ENCODE results near the gene RHBDD2.
"Not testable (repeated sequence)": the region's sequence is repeated elsewhere in the genome, so short reads cannot be mapped to it uniquely, and the experiment has no call there.

RHBDD2 gene

DNA sequence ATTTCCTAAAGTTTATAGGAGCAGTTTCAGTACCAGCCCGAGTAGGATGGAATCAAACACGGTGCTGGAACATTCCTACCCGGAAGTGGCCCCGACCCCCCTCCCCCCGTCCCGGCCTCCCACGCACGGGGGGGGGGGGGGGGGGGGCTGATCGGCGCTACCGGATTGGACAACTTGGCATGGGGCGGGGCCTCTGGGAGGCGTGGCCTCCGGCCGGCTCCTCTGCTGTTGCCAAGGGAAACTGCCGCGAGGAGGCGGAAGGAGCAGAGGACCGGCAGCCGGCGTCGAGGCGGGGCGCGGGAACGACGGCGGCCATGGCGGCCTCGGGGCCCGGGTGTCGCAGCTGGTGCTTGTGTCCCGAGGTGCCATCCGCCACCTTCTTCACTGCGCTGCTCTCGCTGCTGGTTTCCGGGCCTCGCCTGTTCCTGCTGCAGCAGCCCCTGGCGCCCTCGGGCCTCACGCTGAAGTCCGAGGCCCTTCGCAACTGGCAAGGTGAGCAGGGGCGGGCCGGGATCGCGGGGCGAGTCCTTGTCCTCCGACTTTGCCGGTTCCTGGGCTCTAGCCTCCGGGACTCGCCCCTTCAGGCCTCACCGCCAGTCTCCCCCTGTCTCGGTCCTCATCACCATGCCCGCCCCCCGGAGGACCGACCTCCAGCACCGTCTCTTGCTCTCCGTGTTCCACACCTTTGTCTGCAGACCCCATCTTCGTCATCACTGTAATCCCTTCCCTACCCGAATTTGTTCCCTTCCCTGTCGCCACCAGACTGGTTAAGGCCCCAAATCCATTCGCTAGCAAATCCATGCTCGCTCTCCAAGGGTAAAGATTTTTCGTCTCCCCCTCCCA lies at the start of gene RHBDD2:
Gene RHBDD2, plus strand, starts transcription at position 266 of the 843 bp plus-strand sequence. Its CDS starts 49 bp downstream, at position 315.
- peak; percentile 94 to 95 for DNase-seq (ENCODE audit: low read depth in 2 of 2, low spot score in 1 of 2)

DNA sequence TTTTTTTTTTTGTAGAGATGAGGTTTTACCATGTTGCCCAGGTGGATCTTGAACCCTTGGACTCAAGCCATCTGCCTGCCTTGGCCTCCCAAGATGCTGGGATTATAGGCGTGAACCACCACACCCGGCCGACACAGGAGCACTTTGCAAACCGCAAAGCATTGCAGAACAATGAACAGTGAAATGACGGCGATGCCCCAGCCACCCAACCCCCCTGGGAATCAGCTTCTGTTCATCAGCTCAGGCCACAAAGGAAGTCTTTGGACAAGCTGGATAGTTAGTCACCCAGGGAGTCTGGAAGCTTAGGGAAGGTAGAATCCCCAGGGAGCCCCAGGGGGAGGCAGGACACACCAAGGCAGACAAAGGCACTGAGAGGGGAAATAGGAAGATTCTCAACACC lies 49.2 kb upstream of the RHBDD2 start:
- DNase-seq (ENCODE audit: low read depth in 2 of 2, low spot score in 1 of 2): not testable (repeated sequence)

DNA sequence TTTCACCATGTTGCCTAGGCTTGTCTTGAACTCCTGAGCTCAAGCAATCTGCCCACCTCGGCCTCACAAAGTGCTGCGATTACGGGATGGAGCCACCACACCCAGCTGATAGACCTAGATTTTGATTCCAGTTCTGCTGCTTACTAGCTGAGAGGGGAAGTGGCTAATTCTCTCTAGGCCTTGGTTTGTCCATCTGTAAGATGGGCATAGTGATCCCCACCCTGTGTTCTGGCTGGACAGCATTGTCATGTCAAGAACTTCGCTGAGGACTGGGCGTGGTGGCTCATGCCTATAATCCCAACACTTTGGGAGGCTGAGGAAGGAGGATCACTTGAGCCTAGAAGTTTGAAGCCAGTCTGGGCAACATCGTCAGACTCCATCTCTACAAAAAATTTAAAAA lies 47.9 kb upstream of the RHBDD2 start:
- DNase-seq (ENCODE audit: low read depth in 2 of 2, low spot score in 1 of 2): no peak

DNA sequence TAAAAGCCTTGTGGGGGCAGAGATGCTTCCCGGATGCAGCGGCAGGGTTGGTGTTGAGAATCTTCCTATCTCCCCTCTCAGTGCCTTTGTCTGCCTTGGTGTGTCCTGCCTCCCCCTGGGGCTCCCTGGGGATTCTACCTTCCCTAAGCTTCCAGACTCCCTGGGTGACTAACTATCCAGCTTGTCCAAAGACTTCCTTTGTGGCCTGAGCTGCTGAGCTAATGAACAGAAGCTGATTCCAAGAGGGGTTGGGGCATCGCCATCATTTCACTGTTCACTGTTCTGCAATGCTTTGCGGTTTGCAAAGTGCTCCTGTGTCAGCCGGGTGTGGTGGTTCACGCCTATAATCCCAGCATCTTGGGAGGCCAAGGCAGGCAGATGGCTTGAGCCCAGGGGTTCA lies 45.2 kb upstream of the RHBDD2 start:
- DNase-seq (ENCODE audit: low read depth in 2 of 2, low spot score in 1 of 2): not testable (repeated sequence)

DNA sequence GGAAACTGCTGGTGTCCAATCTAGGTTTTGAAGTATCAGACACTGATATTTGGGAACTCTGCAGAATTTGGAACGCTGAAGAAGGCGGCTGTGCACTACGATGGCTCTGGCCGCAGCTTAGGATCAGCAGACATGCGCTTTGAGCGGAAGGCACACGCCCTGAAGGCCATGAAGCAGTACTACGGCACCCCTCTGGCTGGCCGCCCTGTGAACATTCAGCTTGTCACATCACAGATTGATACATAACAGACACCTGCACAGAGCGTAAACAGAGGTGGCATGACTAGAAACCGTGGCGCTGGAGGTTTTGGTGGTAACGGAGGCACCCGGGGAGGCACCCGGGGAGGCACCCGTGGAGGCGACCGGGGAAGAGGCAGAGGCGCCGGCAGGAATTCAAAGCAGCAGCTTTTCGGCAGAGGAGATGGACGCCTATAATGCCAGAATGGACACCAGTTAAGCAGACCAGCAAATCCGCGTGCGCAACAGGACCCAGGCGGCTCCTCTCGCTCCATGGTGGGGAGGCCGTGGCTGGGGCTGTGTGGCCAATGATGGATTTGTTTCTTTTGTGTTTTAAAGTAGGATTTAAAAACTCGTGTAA lies 43.0 kb upstream of the RHBDD2 start:
- DNase-seq (ENCODE audit: low read depth in 2 of 2, low spot score in 1 of 2): no peak

DNA sequence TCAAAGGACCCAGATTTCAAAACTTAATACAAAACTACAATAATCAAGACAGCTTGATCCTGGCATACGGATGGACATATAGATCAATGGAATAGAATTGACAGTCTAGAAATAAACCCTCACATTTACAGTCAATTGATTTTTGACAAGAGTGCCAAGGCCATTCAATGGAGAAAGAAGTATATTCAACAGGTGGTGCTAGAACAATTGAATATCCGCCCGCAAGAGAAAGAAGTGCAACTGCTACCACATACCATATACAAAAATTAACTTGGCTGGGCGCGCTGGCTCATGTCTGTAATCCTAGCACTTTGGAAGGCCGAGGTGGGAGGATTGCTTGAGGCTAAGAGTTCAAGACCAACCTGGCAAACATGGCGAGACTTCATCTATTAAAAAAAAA lies 42.0 kb upstream of the RHBDD2 start:
- DNase-seq (ENCODE audit: low read depth in 2 of 2, low spot score in 1 of 2): no peak

DNA sequence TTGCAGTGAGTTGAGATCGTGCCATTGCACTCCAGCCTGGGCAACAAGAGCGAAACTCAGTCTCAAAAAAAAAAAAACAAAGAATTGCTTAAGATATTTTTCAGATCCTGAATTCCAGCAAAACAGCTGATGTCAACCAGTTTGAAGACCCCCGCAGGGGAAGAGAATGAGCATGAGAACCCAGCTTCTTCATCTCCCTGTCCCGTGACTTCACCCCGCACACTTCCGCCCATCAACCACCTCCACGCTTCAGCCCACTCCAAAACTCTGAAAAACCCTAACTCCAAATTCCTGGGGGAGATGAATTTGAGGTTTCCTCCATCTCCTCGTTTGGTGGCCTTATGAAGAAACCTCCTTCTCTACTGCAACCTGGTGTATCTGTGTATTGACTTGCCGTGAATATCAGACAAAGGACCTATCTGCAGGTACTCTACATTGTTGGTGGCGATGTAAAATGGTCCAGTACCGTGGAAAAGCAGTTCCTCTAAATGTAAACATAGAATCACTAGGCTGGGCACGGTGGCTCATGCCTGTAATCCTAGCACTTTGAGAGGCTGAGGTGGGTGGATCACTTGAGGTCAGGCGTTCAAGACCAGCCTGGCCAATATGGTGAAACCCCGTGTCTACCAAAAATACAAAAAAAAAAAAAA lies 40.4 kb upstream of the RHBDD2 start:
- DNase-seq (ENCODE audit: low read depth in 2 of 2, low spot score in 1 of 2): not testable (repeated sequence)

DNA sequence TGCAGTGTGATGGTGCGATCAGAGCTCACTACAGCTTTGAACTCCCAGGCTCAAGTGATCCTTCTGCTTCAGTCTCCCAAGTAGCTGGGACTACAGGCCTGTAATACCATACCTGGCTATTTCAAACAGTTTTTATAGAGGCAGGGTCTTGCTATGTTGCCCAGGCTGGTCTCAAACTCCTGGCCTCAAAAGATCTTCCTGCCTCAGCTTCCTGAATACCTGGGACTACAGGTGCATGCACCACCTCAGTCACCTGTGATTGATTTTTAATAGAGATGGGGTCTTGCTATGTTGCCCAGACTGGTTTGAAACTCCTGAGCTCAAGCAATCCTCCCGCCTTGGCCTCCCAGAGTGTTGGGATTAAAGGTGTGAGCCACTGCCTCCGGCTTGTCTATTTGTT lies 38.8 kb upstream of the RHBDD2 start:
- DNase-seq (ENCODE audit: low read depth in 2 of 2, low spot score in 1 of 2): no peak

DNA sequence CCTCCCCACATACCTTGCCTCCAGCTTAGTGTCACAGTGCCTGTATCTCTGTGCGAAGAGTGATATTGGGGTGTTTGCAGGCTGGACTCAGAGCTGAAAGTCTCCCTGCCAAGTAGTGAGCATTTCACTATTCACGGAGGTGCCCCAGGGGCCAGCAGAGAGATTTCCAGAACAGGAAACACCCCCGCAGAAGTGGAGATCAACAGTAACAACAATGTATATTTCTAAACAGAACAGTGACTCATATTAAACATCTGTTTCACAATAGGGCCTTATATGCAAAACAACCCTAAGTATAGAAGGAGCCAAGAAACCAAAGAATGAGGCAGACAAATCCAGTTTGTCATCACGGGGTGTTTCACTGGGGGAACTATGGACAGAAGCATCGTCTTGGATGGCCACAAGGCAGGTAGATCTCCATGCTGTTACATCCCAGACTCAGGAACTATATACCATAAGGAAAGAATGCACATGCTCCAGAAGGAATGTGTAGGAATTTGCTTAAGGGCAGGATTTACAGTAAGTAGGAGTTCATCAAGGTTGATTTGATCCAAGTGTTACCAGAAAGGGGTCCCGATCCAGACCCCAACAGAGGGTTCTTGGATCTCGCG lies 35.9 kb upstream of the RHBDD2 start:
- no peak for DNase-seq (ENCODE audit: low read depth in 2 of 2, low spot score in 1 of 2)

DNA sequence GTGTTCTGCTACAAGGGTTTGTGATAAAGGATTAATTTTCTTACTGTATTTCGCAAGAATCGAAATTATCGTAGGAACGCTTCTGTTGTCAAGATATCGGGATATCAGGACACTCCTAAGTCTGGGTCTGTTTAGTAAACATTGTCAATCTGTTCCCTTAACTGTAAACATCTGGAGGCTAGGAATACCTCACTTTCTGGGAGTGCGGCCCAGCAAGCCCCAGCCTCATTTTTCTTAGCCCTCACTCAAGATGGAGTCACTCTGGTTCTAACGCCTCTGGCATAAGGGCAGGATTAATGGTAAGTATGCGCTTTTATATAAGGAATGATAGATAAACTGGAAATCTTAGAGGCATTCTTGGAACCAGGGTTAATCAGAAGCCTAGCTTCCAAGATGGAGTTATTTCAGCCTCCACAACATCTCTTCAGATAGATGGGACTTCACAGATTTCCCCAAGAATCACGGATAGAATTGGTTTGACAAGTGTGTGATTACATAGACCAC lies 35.2 kb upstream of the RHBDD2 start:
- no peak for DNase-seq (ENCODE audit: low read depth in 2 of 2, low spot score in 1 of 2)

DNA sequence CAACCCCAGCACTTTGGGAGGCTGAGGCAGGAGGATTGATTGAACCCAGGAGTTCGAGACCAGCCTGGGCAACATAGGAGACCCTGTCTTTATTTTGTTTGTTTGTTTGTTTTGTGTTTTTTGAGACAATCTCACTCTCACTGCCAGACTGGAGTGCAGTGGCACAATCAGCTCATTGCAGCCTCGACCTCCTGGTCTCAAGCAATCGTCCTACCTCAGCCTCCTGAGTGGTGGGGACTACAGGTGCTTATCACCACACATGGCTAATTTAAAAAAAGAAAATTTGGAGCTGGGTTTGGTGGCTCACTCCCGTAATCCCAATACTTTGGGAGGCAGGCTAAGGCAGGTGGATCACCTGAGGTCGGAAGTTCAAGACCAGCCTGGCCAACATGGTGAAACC lies 34.7 kb upstream of the RHBDD2 start:
- DNase-seq (ENCODE audit: low read depth in 2 of 2, low spot score in 1 of 2): no peak

DNA sequence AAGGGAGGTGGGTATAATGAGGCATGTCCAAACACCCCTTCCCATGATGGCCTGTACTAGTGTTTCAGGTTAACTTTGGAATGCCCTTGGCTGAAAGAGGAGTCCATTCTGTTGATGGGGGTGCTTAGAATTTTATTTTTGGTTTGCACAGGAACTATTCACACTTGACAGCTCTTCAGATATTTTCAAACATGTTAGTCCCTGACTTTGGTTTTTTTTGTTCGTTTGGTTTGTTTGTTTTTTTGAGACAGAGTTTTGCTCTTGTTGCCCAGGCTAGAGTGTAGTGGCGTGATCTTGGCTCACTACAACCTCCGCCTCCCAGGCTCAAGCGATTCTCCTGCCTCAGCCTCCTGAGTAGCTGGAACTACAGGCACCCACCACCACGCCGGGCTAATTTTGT lies 33.7 kb upstream of the RHBDD2 start:
- not testable (repeated sequence) for DNase-seq (ENCODE audit: low read depth in 2 of 2, low spot score in 1 of 2)

DNA sequence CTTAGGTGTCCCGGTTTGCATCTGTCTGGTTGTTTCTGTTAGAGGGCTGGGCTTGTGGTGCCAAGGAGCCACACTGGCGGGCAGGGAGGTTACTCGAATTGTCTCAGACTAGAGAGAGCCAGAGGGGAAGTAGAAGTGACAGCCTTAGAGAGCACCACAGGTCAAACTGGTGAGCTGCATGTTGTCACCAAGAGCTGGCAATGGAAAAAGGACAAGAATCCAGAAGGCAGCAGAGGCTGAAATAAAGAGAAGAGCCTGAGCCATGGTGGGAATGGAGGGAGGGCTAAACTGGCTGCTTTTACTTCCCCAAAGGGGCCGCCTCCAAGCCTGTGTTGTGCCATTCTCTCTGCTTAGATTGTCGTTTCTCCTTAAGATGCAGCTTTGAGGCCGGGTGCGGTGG lies 31.1 kb upstream of the RHBDD2 start:
- DNase-seq (ENCODE audit: low read depth in 2 of 2, low spot score in 1 of 2): no peak

DNA sequence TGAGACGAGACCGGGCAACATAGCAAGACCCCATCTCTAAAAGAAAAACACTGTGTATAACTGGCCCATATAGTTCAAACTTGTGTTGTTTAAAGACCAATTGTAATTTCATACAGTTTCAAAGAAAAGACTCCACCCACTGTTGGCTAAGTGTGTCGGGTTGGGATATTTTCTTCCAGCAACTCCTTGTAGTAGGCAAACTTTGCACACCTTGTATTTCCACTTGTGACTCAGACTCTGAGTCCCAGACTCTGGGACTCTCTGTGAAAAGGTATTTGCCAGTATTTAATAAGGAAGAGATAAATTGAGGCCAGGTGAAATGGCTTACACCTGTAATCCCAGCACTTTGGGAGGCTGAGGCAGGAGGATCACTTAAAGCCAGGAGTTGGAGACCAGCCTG lies 29.3 kb upstream of the RHBDD2 start:
- no peak for DNase-seq (ENCODE audit: low read depth in 2 of 2, low spot score in 1 of 2)

DNA sequence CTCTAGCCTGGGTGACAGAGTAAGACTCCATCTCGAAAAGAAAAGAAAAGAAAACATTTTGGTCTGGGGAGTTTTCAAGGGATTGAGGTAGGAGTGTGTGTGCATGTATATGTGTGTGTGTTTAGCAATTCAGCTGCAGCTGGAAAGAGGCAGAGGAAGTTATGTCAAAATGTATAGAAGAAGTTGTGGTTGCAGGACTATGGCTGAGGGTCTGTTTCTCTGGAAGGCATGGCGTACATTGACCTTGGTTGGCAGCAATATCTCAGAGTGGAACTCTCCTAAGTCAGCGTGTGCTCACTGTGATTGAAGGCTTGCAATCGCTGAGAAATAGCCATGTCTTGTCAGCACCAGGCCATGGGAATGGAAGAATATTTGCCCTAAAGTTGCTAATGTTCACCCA lies 28.6 kb upstream of the RHBDD2 start:
- DNase-seq (ENCODE audit: low read depth in 2 of 2, low spot score in 1 of 2): no peak

DNA sequence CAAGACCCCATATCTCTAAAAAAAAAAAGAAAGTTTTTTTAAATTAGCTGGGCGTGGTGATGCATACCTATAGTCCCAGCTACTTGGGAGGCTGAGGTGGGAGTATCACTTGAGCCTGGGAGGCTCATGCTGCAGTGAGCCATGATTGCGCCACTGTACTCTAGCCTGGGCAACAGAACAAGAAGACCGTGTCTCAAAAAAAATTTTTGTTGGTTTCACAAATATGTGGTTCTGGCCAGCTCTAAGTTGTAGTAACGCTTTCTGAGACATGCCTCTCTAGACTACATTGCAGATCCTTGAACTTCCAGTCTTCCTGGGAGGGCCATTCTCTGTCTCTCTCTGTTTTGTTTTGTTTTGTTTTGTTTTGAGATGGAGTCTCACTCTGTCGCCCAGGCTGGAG lies 24.6 kb upstream of the RHBDD2 start:
- DNase-seq (ENCODE audit: low read depth in 2 of 2, low spot score in 1 of 2): no peak

DNA sequence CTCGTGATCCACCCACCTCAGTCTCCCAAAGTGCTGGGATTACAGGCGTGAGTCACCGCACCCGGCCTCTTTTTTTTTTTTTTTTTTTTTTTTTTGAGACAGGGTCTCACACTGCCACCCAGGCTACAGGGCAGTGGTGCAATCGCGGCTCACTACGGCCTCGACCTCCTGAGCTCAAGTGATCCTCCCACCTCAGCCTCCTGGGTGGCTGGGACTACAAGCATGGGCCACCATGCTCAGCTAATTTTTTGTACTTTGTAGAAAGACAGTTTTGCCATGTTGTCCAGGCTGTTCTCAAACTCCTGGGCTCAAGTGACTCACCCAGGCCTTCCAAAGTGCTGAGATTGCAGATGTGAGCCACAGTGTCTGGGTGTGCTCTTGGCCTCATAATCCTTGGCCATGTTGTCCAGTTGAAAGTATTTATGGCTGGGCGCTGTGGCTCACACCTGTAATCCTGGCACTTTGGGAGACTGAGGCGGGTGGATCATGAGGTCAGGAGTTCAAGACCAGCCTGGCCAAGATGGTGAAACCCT lies 24.0 kb upstream of the RHBDD2 start:
- not testable (repeated sequence) for DNase-seq (ENCODE audit: low read depth in 2 of 2, low spot score in 1 of 2)

DNA sequence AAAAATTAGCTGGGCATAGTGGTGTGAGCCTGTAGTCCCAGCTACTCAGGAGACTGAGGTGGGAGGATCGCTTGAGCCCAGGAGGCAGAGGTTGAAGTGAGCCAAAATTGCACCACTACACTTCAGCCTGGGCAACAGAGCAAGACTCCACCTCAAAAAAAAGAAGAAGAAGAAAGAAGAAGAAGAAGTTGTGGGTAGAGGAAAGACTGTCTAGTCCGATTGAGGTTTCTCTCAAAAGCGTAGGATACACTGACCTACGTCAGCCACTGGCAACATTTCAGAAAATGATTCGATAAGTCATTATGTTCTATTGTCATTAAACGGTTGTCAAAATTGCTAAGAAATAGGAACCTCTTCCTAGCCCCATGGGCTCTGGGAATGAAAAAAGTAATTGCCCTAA lies 22.3 kb upstream of the RHBDD2 start:
- DNase-seq (ENCODE audit: low read depth in 2 of 2, low spot score in 1 of 2): no peak

DNA sequence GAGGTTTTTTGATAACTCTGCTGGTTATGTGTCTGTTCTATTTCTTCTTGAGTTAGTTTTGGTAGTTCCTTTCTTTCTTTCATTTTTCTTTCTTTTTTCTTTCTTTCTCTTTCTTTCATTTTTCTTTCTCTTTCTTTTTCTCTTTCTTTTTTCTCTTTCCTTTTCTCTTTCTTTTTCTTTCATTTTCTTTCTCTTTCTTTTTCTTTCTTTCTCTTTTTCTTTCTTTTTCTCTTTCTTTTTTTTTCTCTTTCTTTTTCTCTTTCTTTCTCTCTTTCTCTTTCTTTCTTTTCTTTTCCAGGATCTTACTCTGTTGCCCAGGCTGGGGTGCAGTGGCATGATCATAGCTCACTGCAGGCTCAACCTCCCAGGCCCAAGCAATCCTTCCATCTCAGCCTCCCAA lies 20.4 kb upstream of the RHBDD2 start:
- no peak for DNase-seq (ENCODE audit: low read depth in 2 of 2, low spot score in 1 of 2)

DNA sequence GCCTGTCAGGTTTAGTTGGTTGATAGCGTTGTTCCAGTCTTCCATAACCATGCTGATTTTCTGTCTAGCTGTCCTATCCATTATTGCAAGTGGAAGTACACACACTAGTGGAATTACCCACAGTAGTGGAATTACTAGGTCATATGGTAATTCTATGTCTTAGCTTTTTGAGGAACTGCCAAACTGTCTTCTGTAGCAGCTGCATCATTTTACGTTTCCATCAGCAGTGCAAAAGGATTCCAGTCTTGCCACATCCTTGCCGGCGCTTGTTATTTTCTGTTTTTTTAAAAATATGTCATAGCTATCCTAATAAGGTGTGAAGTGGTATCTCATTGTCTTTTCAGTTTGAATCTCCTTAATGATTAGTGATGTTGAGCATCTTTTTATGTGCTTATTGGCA lies 17.2 kb upstream of the RHBDD2 start:
- DNase-seq (ENCODE audit: low read depth in 2 of 2, low spot score in 1 of 2): no peak

DNA sequence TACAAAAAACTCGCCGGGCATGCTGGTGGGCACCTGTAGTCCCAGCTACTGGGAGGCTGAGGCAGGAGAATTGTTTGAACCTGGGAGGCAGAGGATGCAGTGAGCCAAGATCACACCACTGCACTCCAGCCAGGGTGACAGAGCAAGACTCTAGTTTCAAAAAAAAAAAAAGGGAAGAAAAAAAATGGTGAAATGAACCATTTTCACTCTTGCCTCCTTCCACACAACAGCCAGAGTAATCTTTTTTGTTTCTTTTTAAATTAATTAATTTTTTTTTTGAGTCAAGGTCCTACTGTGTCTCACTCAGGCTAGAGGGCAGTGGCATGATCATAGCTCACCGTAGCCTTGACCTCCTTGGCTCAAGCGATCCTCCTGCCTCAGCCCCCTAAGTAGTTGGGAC lies 14.6 kb upstream of the RHBDD2 start:
- not testable (repeated sequence) for DNase-seq (ENCODE audit: low read depth in 2 of 2, low spot score in 1 of 2)

Measured in stimulated activated CD8-positive, alpha-beta memory T cell treated with anti-CD3 and anti-CD28 coated beads, Interleukin-4, amount 100 ng/mL, for 1 hour (primary cell).